HG02678 (cell line): ENCODE measurements around the gene SLC6A6.
A peak's percentile ranks its signal among the peaks of the same experiment; 100 is the strongest.
"Not testable (repeated sequence)": the region's sequence is repeated elsewhere in the genome, so short reads cannot be mapped to it uniquely, and the experiment has no call there.

Experiments used
- ATAC-seq: cut with Tn5 transposase; IDR thresholded peaks from one replicate; pipeline ENCODE4 v1.9.1; 2021; ENCODE audit warnings: mild to moderate bottlenecking, moderate library complexity; ENCODE audit not compliant: unreplicated experiment

The SLC6A6 gene

GRCh38 chr3:14503706-14504065, 101.3 kb downstream of the SLC6A6 start:
- ATAC-seq: no peak

DNA sequence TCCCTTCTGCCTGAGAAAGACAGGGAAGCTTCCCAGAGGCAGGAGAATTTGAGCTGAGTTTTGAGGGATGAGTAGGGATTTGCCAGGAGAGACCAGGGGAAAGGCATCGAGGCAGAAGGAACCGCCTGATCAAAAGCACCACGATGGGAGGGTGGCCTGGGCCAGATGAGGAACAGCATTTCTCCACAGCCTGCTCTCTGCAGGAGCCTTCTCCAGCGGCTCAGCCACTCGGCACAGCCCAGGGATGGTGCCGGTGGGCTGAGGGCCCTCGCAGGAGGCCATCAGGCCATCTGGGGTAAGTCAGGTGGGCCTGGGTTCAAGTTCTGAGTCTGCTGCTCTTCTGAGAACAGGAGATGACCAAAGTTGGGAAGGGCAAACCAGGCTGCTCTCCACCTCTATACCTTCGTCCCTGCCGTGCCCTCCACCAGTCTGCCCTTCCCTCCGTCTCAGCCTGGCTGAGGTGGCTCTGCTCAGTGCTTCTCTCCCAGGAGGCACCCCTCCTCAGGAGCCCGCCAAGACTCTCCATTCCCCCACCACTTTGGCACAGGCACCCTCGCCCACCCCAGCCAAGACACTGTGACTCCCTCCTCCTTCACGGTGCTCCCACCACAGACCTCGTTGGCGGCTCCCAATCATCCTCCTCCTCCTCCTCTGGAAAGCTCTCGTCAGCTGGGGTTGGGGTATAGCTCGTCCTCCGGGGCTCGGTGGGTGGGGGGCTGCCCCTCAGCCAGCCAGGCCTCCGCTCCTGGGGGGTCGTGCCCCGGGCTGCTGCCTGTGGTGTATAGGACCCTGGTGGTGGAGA, 102.8 kb downstream of the SLC6A6 start:
- no peak for ATAC-seq

DNA sequence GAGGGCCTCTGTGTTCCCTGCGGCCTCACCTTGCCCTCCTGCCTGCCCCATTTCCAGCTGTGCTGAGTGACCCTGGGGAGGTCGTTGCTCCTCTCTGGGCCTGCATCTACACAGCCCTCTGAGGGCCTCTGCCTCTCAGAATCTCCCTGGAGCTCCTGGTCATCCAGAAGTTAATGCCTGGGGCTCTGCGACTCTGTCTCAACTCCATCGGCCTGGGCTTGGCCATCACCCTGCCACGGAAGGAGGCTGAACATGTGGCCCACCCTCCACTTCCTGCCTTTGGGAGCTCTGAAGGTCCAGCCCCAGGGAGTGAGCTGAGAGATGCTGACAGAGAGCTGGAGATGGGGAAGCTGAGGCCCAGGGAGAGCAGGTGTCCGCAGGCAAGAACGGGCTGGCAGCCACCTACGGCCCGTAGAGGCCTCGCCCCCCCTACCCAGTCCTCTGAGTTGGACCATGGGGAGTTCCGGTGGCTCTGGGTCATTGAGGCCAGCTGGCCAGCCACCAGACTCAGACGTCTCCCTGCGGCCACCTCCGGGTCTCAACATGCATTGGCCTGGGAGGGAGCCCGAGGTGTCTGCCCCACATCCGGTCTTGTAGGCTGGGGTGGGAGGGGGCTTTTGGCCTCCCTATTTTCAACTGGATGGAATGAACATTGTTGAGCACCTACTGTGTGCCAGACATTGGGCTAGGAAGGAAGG, 103.5 kb downstream of the SLC6A6 start:
- ATAC-seq: no peak

GRCh38 chr3:14506626-14507304, 104.4 kb downstream of the SLC6A6 start:
- ATAC-seq: no peak

DNA sequence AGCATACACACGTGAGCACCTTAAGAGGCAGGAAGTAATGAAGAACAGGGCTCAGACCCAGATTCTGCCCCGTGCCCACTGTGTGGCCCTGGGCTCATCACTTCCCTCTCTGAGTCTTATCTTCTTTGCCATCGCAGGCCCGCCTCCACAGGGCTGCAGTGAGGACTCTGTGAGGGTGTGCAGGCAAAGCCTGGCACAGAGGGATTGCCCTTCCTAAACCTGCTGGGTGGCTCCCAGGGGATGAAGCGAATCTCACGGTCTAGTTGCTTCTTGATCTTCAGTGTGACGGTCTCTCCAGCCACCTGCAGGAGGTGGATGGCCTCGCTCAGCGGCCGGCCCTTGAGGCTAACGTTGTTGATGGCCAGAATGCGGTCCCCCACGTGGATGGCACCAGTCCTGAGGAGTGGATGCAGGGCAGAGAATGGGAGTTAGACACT, 104.9 kb downstream of the SLC6A6 start:
- no peak for ATAC-seq

- ATAC-seq: no peak
These were observed 105.5 kb downstream of the SLC6A6 start for GRCh38 chr3:14507757-14508504.

DNA sequence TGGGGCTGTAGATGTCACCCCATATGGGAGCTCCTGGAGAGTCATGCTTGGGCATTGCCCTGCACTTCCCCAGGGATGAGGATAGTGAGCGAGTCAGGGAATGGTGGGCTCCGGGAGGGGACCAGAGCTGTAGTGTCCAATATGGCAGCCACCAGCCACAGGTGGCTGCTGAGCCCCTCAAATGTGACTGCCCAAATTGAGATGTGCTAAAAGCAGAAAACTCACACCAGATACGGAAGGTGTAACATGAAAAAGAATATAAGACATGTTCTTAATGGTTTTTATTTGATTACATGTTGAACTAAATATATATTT, 106.1 kb downstream of the SLC6A6 start:
- ATAC-seq: no peak

- peak; percentile 52 for ATAC-seq
These were observed 106.8 kb downstream of the SLC6A6 start for GRCh38 chr3:14508966-14509795.

DNA sequence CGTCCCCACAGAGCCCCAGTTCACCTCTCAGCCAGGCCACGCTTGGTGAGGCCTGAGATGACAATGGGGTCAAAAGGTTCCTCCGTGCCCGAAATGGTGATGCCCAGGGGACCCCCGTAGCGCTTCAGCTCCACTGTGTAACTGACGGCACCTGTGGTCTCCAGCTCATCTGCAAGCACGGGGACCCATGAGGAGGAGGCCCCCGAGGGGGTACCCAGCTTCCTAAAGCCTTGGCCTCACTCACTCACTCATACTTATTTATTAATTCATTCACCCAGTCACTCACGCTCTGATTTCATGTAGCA, 107.3 kb downstream of the SLC6A6 start:
- no peak for ATAC-seq

DNA sequence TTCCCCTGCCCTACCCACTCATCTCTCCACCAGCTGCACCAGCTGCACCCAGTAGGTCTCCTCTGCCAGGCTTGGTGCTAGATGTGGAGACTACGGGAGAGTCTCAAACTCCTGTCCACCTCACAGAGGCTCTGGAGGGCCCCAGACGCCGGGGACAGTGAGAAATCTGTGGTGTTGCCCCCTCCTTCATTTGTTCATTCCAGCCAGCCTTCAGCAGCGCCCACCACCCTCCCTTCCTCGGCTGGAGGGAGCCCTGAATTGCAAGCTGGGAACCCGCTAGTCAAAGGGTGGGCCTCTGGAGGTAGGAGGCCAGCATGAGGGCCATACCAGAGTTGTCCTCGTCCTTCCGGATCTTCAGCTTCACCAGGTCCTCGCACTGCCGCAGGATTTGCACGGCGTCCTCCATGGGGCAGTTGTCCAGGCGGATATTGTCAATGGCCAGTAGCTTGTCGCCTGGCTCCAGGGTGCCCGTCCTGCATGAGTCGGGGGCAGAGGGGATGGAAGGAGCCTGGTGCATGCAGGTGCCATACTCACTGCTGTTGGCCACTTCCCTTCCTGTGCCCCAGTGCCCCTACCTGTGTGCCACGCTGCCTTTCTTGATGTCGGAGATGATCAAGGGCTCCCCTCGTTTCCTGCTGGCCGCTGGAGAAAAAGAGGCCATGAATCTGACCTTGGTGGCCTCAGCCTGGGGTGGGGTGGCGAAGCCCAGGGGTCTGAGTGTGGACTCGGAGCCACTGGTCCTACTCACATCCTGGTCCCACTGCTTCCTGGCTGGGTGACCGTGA, 108.6 kb downstream of the SLC6A6 start:
- ATAC-seq: no peak

DNA sequence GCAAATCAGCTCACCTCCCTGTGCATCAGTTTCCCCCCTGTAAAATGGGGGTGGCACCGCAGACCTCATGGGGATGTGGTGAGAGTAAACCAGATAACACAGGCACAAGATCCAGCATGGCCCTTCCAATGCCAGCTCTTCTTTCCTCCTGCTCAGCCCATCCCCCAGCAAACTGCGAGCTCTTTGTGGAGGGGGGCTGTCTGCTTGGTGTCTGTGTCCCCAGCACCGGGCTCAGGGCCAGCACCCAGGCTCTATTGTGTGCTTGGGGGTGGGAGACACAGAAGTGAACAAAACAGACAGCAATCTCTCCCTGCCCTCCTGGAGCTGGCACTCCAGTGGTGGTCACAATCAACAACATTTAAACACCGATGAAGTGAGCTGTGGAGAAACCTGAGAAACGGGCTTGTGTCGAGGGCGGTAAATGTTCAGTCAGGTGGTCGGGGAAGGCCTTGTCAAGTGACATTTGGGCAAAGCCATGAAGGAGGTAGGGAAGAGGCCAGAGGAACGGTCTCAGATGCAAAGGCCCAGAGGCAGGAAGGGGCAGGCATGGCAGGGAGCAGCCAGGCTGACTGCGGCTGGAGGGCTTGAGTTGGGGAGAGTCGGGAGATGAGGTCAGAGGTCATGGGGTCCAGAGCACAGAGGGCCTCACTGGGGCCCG, 109.3 kb downstream of the SLC6A6 start:
- ATAC-seq: no peak

- ATAC-seq: no peak
These were observed 110.0 kb downstream of the SLC6A6 start for GRCh38 chr3:14512281-14512941.

- no peak for ATAC-seq
These were observed 110.5 kb downstream of the SLC6A6 start for GRCh38 chr3:14512942-14513327.

DNA sequence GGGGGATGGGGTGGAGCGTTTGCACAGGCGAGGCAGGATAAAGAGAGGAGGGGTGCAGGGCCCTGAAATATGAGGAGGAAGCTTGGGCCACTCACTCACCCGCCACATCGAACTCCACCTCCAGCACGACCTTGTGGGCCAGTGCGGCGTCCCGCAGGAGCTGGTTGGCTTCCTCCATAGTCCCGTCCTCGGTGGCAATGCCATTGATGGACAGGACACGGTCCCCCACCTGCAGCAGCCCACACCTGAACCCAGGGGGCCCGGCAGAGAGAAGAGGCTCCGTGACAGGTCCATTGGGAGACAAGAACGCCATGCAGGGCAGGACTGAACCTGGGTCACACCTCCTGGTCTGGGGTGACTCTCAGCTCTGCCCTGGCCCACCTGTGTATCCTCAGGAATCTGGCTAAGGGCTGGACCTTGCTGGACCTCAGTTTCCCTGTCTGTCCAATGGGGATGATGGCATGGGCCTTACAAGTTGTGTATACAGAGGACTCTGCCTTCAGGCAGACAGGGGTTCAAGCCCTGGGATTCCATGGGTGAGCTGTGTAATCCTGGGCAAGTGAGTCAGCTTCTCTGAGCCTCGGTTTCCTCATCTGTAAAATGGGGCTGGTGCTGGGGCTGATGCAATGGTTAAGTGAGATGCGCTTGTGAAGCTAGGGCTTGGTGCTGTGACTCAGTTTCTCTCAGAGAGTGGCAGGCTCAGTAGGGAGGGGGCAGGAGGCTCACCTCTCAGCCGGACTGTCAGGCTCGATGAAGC, 111.3 kb downstream of the SLC6A6 start:
- ATAC-seq: no peak

DNA sequence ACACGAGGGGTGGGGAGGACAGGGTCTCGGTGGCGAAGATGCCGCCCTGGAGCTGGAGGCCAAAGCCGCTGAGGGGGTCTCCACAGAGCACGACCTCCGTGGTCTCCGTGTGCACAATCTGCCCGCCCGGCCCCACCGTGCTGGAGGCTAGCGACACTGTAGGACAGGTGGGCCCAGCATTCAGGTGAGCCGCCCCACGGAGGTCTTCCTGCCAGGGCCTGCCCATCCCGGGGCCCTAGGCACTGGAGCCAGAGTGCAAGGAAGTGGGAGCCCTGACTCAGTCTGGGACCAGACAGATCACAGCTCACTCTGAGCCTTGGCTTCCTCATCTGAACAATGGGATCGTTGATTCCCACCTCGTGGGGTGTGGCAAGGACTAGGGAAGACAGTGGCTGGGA, 111.9 kb downstream of the SLC6A6 start:
- ATAC-seq: no peak

DNA sequence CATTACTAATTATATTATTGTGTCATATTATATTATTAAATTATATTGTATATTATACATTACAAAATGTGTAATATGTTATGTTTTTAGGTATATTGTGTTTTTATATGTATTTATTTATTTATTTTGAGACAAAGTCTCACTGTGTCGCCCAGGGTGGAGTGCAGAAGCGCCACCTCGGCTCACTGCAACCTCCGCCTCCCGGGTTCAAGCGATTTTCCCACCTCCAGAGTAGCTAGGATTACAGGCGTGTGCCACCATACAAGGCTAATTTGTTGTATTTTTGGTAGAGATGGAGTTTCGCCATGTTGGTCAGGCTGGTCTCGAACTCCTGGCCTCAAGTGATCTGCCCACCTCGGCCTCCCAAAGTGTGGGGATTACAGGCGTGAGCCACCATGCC, 113.1 kb downstream of the SLC6A6 start:
- ATAC-seq: not testable (repeated sequence)

GRCh38 chr3:14516738-14517345, 114.4 kb downstream of the SLC6A6 start:
- no peak for ATAC-seq
